Stimulated activated CD4-positive, alpha-beta T cell treated with anti-CD3 and anti-CD28 coated beads, Interleukin-1b, Interleukin-23, amount 100 ng/mL, for 24 hours (primary cell): ENCODE measurements around the gene HABP2.

Experiments
- DNase-seq, 4 experiments: peaks; one replicate each; pipeline ENCODE4 v3.0.0-alpha.2; 2020; ENCODE audit warnings: low read depth in 4 of 4, low spot score in 1 of 4

Gene HABP2

GRCh38 chr10:113525713-113526112 is 27.1 kb upstream of the HABP2 start:
- no peak for DNase-seq

- DNase-seq, result no peak
Measured at GRCh38 chr10:113527211-113527906, 25.5 kb upstream of the HABP2 start.

GRCh38 chr10:113528876-113529275 is 24.0 kb upstream of the HABP2 start:
- DNase-seq, result no peak

GRCh38 chr10:113529575-113529974 is 23.3 kb upstream of the HABP2 start:
- DNase-seq, result no peak

GRCh38 chr10:113530476-113530875 is 22.4 kb upstream of the HABP2 start:
- DNase-seq, result no peak

- no peak for DNase-seq
Measured at GRCh38 chr10:113532724-113533123, 20.1 kb upstream of the HABP2 start.

- DNase-seq, result no peak
Measured at GRCh38 chr10:113533801-113534200, 19.1 kb upstream of the HABP2 start.

GRCh38 chr10:113534423-113534822 is 18.4 kb upstream of the HABP2 start:
- DNase-seq, result no peak

- no peak for DNase-seq
Measured at GRCh38 chr10:113537672-113538071, 15.2 kb upstream of the HABP2 start.

GRCh38 chr10:113538151-113538550 is 14.7 kb upstream of the HABP2 start:
- no peak for DNase-seq

GRCh38 chr10:113539789-113540188 is 13.1 kb upstream of the HABP2 start:
- no peak for DNase-seq

GRCh38 chr10:113540845-113541548 is 11.9 kb upstream of the HABP2 start:
- no peak for DNase-seq

- no peak for DNase-seq
Measured at GRCh38 chr10:113541549-113541927, 11.3 kb upstream of the HABP2 start.

GRCh38 chr10:113543107-113543955 is 9.5 kb upstream of the HABP2 start:
- DNase-seq, result no peak

- no peak for DNase-seq
Measured at GRCh38 chr10:113544392-113544791, 8.5 kb upstream of the HABP2 start.

- DNase-seq, result no peak
Measured at GRCh38 chr10:113547426-113547825, 5.4 kb upstream of the HABP2 start.

GRCh38 chr10:113549856-113550255 is 3.0 kb upstream of the HABP2 start:
- DNase-seq, result no peak

GRCh38 chr10:113550365-113550764 is 2.5 kb upstream of the HABP2 start:
- no peak for DNase-seq

- no peak for DNase-seq
Measured at GRCh38 chr10:113552014-113552413, 839 bp upstream of the HABP2 start.

- no peak for DNase-seq
Measured at GRCh38 chr10:113553149-113553548, 296 bp downstream of the HABP2 start.

- DNase-seq, result no peak
Measured at GRCh38 chr10:113554214-113554613, 1.4 kb downstream of the HABP2 start.

- DNase-seq, result no peak
Measured at GRCh38 chr10:113555245-113555644, 2.4 kb downstream of the HABP2 start.
